ENCODE results near the gene TEX28. TPM values are rescaled to one million over a fixed set of nuclear protein-coding genes. Genes with fewer than 3 reads are reported as not detected.

The TEX28 gene
- total RNA-seq, 4 donors from 2014 or later = not detected

DNA sequence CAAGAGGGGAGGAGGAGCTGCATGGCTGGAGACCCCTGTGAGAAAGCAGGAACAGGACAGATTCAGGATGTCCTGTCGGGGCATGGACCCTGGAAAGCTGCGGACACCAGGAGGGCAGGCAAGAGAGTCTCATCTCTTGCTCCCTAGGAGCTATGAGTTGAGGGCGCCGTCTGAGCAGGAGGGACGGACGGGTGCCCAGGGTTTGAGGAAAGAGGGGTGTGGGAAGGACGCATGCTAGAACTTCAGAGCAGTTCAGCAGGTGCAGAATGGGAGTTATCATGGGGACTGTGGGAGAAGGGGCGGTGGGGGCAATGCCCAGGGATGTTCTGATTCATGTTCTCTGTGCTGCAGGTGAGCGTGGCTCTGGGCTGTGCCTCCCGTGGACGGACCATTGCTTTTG lies 25.5 kb upstream of the TEX28 start:
- Histone ChIP-seq H3K9me3 (no peaks in the 10 kb centered on the region), H3K4me3 (no peak overlapping the region), H3K27me3 (no peaks in the 10 kb centered on the region), H3K36me3 (no peaks in the 10 kb centered on the region), H3K27ac (replicated peaks in 1 of 4) (no peak overlapping the region), H3K4me1 (peaks cover 0 to 5% (median 2%) of the 10 kb centered on the region in 4 donors)
- intact Hi-C loops (cut with DNase I) = no loop called here
- DNase-seq (ENCODE audit: extremely low spot score) = no peak
- 81% methylated on average over 11 of the region's 11 CpGs for WGBS
- TF ChIP-seq, protein P1, sequence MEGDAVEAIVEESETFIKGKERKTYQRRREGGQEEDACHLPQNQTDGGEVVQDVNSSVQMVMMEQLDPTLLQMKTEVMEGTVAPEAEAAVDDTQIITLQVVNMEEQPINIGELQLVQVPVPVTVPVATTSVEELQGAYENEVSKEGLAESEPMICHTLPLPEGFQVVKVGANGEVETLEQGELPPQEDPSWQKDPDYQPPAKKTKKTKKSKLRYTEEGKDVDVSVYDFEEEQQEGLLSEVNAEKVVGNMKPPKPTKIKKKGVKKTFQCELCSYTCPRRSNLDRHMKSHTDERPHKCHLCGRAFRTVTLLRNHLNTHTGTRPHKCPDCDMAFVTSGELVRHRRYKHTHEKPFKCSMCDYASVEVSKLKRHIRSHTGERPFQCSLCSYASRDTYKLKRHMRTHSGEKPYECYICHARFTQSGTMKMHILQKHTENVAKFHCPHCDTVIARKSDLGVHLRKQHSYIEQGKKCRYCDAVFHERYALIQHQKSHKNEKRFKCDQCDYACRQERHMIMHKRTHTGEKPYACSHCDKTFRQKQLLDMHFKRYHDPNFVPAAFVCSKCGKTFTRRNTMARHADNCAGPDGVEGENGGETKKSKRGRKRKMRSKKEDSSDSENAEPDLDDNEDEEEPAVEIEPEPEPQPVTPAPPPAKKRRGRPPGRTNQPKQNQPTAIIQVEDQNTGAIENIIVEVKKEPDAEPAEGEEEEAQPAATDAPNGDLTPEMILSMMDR (IDR thresholded peaks at IDR 0.05) = no peak
- TF ChIP-seq POLR2A (IDR thresholded peaks at IDR 0.05; ENCODE audit: low read depth) (no peak), EP300 (IDR thresholded peaks at IDR 0.05) (no peak)

DNA sequence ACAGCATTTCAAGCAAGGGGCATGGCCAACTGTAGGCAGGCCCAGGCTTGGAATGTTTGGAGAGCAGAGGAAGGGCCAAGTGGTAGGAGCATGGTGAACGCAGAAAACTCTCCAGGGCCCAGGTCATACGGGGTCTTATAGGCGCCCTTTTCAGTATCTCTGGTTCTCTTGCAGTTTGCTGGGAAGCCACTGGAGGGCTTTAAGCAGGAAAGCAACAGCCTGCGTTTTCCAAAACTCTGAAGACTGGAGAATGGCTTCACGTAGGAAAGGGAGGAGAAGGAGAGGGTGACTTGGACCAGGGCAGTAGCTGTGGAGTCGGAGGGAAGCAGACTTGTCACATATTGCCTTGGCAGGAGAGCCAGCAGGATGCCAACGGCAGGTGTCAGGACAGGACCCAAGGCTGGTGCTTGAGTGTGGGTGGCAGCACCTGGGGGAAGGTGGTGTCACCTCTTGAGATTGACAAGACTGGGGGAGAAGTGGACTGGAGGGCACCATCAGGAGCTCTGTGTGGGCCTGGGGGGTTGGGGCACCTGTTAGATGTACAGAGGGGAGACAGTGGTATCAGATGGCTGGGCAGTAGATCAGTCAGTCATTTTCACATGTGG lies 22.6 kb upstream of the TEX28 start:
- H3K4me3 ChIP-seq = no peak overlapping the region
- H3K9me3 ChIP-seq = no peaks in the 10 kb centered on the region
- H3K4me1 ChIP-seq = peaks cover 0 to 5% (median 2%) of the 10 kb centered on the region in 4 donors
- no peaks in the 10 kb centered on the region for H3K27me3 ChIP-seq
- 36% methylated on average over 7 of the region's 7 CpGs for WGBS
- no peaks in the 10 kb centered on the region for H3K36me3 ChIP-seq
- TF ChIP-seq POLR2AphosphoS5 (IDR thresholded peaks at IDR 0.05) (no peak), POLR2A (IDR thresholded peaks at IDR 0.05; ENCODE audit: low read depth) (no peak), EP300 (IDR thresholded peaks at IDR 0.05) (no peak)
- TF ChIP-seq, protein P1 (IDR thresholded peaks at IDR 0.05) = peak in 2 of 3 experiments; percentile 15 to 52
- H3K27ac ChIP-seq (replicated peaks in 1 of 4) = no peak overlapping the region
- intact Hi-C loops (cut with DNase I) = no loop called here
- DNase-seq (ENCODE audit: extremely low spot score) = no peak

- no peaks in the 10 kb centered on the region for H3K36me3 ChIP-seq
- 85% methylated on average over 3 of the region's 3 CpGs for WGBS
These were observed 20.5 kb upstream of the TEX28 start for GRCh38 chrX:154315416-154315815.

DNA sequence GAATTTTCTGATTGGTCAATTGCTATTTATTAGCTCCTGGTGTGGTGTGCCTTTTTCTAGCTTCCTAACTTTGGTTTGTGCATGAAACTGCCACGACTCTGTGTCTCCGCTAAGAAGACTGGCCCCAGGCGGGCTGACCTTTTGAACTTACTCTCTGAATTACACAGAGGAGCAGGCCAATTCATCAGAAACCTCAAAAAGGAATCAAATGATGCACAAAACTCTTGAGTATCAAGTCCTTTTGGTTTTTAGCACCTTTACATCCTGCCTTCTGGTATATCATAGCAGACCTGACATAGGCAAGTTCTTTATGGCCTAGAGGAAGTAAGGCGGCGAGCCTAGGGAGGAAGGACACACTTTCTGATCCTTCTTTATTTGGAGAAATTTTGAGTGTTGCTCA lies 18.2 kb upstream of the TEX28 start:
- H3K4me1 ChIP-seq = peaks cover 0 to 10% (median 2%) of the 10 kb centered on the region in 4 donors

More at GRCh38 chrX:154315416-154315815, 20.5 kb upstream of the TEX28 start:
- no peaks in the 10 kb centered on the region for H3K9me3 ChIP-seq
- intact Hi-C loops (cut with DNase I) = no loop called here
- no peak for DNase-seq (ENCODE audit: extremely low spot score)
- H3K4me1 ChIP-seq = peaks cover 0 to 5% (median 2%) of the 10 kb centered on the region in 4 donors
- peaks cover 0 to 2% (median 0%) of the 10 kb centered on the region in 4 donors for H3K27me3 ChIP-seq
- H3K4me3 ChIP-seq = no peak overlapping the region
- no peak overlapping the region for H3K27ac ChIP-seq (replicated peaks in 1 of 4)
- no peak for TF ChIP-seq EP300 (IDR thresholded peaks at IDR 0.05)
- TF ChIP-seq, protein P1 (IDR thresholded peaks at IDR 0.05) = no peak
- TF ChIP-seq POLR2A (IDR thresholded peaks at IDR 0.05; ENCODE audit: low read depth) = no peak
- no peak for TF ChIP-seq POLR2AphosphoS5 (IDR thresholded peaks at IDR 0.05)

More for the DNA sequence above, 18.2 kb upstream of the TEX28 start:
- Histone ChIP-seq H3K4me3 (no peak overlapping the region), H3K36me3 (no peaks in the 10 kb centered on the region), H3K27me3 (peaks cover 0 to 8% (median 0%) of the 10 kb centered on the region in 4 donors), H3K9me3 (no peaks in the 10 kb centered on the region), H3K27ac (replicated peaks in 1 of 4) (no peak overlapping the region)
- TF ChIP-seq POLR2A (IDR thresholded peaks at IDR 0.05; ENCODE audit: low read depth) = no peak
- TF ChIP-seq POLR2AphosphoS5 (IDR thresholded peaks at IDR 0.05) = no peak
- TF ChIP-seq, protein P1 (IDR thresholded peaks at IDR 0.05) = no peak
- no peak for TF ChIP-seq EP300 (IDR thresholded peaks at IDR 0.05)
- intact Hi-C loops (cut with DNase I) = no loop called here
- no peak for DNase-seq (ENCODE audit: extremely low spot score)
- 73% methylated on average over 5 of the region's 5 CpGs for WGBS

Measured in esophagus muscularis mucosa (tissue), 4 donors.